HG02885 (cell line): ENCODE results near the gene ANO10.
A peak's percentile ranks its signal among the peaks of the same experiment; 100 is the strongest.

ENCODE experiments used
- ATAC-seq: cut with Tn5 transposase; IDR thresholded peaks from one replicate; pipeline ENCODE4 v1.9.1; 2021; ENCODE audit warnings: mild to moderate bottlenecking; ENCODE audit not compliant: unreplicated experiment, poor library complexity

ANO10 gene

DNA sequence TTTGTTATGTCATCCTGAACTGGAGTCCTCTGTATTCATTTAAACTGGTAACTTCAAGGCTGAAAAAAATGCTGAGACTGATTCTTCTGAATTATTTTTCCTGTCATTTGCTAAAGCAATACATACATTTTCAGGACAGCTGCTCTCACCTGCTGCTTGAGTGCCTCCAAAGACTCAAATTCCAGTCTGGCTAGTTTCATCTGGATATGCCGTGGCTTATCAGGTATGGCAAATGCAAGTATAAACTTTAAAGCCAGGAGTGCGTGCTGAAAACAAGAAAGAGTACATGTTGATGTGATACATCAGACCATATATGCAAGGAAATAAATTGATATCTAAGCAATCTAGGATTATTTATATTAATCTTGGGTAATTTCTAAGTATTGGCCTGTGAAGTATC is 189.3 kb downstream of the ANO10 start:
- no peak for ATAC-seq

DNA sequence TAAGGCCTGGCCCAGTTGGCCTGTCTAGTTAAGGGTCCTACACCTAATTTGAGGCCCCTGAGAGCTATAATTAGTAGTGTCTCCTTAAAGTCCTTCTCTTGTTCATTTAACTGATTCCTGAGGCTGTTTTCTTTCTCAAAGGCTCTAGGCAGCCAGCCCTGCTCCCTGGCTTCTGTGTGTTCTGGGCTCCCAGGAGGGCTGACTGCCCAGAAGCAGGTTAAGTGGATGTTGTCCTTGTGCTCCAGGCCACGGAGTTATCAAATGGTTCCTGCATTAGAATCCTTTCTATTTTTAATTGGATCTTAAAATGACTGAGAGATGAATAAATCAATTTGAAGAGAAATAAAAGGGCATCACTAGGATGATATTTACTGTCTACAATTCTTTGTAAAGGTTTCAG is 195.4 kb downstream of the ANO10 start:
- ATAC-seq = no peak

DNA sequence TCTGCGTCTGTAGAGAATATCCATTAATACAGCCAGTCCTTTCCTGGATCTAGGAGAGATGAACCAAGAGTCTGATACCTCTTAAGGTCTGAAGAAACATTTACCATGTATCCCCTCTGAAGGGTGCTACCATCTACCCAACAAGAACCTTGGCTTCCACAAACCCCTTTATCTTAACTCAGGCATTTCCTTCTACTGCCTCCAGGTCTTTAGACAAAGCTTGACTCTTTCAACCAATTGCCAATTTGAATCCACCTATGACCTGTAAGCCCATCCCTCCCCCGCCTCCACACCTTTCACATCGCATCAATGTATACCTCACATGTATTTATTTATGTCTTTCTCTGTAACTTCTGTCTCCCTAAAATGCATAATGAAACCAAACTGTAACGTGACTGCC is 196.0 kb downstream of the ANO10 start:
- ATAC-seq = no peak

DNA sequence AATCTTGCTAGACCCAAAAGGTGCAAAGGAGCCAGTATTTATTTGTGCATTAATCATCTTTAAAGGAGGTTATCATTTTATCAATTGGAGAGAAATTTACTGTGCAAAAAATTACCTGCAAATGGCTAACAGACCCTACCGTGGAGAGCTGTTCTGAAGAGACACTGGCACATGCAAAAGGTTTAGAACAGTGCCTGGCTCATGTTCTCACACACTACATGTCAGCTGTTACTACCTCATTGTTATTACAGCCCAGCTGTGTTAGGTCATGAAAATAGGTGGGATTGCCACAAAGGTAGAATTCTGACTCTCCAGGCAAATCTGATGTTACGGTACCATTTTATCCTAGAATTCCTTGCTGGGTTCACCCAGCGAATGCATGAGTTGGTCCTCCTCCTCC is 198.2 kb downstream of the ANO10 start:
- no peak for ATAC-seq

DNA sequence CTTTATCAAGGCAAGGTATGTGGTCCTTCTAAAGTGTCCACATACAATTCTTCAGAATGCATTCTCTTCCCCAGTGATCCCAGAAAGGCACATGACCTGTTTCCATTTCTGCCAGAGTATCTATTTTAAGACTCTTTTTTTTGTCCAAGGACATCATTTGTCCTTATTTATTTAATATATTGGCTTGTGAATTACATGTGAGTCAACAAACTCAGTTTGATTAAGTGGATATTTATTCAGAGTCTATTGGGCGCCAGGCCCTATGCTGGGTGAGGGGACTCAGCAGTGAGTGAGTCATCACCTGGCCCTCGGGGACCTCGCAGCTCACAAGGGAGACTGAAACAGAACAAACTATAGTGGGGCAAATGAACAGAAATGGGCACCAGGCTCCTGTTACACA is 198.7 kb downstream of the ANO10 start:
- ATAC-seq = no peak

DNA sequence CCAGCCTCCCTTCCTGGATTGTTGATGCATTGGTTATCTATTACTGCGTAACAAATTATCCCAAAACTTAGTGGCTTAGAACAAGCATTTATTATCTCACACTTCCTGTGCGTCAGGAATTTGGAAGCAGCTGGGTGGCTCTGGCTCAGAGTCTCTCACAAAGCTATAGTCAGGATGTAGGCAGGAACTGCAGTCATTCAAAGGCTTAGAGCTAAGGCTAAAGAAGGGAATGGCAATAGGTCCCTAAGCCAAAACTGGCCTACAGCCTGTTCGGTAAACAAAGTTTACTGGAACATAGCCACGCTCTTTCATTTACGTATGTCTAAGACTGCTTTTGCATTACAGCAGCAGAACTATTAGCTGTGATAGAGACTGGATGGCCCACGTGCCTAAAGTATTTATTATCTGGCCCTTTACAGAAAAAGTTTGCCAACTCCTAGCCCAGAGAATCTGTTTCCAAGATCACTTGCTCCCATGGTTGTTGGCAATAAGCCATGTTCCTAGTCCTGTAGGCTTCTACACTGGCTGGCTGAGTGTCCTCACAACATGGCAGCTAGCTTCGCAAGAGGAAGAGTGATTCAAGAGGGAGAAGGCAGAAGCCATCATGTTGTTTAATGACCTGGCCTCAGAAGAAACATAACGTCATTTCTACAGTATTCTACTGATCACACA is 203.1 kb downstream of the ANO10 start:
- ATAC-seq = no peak

DNA sequence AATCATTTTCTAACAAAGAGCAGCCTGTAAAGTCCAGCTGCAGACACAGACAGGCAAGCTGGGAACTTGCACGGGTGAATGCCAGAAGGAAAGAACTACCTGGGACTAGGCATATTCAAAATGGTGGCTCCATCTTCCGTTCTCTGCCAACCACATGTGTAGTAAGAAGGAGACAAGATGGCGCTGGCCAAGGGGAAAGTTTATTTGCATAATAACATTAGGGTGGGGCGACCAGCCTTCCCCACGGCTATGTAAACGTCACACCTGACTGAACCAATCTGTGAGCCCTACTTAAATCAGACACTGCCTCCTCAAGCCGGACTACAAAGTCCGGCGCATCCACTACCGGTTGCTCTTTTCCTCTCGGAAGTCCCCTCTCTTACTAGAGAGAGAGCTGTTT is 204.7 kb downstream of the ANO10 start:
- no peak for ATAC-seq

DNA sequence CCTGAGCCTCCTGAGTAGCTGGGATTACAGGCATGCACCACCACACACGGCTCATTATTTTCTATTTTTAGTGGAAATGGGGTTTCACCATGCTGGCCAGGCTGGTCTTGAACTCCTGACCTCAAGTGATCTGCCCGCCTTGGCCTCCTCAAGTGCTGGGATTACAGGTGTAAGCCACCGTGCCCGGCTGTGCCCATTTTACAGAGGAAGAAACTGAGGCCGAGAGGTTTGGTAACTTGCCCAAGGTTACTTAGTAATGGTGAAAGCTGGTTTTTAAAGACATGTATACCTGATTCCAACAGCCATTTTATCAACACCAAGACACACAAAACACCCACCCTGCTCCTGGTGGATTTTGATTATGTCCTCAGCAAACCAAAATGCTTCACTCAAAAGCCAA is 206.7 kb downstream of the ANO10 start:
- no peak for ATAC-seq

DNA sequence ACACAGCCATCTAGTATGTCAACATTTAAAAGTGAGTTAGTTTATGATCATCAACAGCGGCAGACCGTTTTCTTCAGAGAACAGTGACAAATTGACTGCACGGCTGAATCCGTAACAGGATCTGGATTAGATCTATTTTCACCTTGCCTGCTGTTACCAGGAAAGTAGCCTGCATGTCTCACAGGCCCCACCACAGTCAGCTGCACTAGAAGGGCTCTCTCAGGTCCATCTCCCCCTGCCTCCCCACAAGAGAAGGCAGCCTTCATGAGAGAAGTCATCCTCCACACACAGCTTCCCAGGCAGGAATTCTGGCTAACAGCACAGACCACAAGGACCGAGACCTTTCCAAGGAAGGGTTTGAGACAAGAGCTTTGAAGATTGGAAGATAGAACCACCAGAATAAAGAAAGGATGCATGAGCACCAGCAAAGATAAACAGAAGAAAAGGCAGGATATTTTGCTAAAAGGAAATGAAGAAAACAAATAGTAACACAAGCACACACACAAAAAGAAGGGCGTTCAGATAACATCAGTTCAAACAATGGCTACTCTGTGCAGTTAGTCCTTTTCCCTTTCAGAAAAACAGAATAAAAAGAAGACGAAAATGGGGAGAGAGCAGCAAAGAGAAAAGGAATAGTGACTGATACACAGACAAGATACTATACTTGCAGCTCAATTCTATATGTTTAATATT is 208.0 kb downstream of the ANO10 start:
- ATAC-seq = no peak

DNA sequence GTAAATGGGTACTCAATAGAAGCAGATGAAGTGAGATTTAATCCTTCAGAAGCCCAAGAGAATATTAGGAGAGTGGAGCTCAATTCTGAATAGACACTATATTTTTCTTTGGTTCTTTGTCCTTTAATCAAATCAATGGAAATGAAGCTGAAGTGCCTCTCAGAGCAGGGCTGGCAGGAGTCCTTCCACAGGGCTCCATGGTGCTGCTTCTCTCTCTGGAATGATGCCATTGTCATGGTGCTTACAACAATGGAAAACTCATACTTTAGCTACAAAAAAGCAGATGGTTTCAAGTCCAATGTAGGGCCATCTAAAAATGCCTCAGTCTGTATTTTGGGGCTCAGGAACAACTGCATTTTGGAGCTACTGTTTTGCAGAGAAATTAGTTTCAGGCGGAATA is 210.4 kb downstream of the ANO10 start:
- no peak for ATAC-seq

DNA sequence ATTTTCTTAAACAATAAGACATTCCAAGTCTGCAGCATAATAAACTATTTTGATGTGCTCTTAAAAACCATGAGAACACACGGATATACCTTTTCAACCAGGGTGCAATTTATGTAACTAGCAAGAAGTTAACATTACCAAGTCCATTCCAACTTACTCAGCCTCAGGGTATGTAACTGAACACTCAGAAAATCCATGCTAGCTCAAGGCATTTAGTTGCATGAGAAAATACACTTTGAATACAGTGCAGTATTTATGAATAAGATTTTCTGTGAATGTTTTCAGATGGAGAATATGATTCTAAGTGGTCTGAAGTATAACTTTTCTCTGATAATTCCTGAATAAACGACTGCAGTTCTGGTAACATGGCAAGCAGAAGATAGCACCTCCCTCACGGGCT is 211.2 kb downstream of the ANO10 start:
- no peak for ATAC-seq

DNA sequence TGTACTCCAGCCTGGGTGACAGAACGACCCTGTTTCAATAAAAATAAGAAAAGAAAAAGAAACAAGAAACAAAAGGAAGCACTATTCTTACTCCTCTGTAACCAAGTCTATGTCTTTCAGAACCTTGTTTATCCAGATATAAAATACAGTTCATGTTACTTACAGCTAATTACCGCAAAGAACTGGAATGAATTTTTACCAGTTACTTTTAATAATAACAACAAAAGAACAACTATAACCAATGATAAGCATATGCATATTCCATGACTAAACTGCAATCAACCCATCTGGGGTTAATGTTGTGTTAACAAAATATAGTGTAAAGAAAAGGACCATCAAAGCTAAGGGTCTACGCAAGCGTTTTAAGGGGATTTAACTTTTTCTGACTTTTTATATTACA is 212.3 kb downstream of the ANO10 start:
- ATAC-seq = no peak

DNA sequence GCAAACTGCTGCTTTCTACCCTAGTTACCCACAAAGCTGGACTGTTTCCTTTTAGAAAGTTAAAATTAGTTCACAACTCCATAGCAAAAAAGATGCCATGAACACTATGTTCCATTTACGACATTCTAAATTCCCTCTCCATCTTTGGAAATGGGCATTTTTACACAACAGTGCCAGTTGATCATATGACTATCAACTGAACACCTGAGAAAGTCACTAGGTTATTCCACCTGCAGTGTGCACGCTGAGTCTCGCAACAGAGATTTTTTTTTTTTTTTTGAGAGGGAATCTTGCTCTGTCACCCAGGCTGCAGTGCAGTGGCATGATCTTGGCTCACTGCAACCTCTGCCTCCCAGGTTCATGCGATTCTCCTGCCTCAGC is 215.2 kb downstream of the ANO10 start:
- ATAC-seq = no peak

DNA sequence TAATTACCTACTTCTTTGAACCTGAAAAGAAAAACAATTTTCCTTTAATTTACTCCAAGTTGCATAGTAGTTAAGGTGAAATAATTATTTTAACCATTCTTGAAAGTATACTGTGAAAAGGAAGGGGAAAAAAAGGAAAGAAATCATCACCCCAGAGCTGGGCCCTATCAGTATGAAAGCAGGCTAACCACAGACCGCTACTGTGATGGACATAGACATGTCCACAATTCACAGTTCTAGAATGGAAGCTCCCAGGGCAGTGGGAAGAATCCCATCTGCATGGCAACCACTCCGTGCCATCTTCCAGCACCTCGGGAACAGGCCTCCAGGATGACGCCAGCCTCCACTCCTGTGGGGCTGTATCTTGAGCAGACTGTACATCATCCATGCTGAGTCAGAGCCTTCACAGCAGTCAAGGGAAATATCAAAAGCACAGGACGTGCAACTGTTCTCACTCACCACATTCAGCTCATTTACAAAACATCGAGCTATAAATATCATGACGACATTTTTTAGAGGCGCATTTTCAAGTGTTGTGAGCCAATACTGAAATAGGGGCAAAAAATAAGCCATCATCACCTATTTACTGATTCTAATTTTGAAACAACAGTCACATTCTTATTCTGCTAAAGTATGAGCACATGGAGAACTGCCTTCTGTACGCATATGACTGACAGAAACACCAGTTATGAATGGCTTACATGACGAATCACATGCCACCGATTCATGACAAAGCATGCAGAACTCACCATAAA is 215.7 kb downstream of the ANO10 start:
- ATAC-seq = peak; percentile 51

DNA sequence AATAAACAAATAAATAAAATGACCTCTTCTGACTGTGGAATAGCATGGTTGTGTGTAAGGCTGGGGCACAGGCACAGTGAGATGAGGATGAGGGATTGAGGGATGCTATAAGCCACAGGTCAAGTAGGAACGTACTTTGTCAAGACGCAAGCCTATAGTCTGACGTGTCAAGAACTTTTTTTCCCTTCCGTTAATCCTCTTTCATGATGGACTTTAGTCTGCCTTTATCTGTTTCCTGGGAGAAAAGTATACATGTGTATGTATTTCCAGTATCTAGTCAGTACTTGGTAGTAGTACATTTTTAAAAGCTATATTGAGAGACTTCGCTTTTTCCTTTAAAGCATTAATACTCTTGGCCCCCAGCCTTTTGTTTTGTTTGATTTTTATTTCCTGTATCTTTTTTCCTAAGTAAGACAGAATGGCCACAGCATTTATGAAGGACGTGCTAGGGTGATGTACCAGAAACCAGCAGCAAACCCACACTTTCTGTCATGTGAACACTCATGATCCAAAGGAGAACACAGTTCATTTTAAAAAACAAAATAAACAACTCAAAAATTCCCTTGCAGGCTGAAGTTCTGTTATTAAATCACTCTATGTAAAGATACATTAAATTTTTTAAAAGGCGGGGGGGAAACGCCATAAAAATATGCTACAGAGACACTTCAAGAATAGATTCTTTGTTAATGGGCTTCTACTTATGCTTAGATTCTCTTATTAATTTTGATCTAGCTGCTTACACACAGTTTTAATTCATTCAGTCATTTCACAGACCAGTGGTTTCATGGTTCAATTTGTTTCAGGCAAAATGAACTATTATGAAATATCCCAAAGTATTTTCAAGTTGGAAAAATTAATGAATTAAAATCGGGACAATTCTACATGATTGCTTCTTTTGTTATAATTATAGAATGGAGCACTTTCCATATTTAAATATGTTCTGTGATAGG is 220.8 kb downstream of the ANO10 start:
- no peak for ATAC-seq

DNA sequence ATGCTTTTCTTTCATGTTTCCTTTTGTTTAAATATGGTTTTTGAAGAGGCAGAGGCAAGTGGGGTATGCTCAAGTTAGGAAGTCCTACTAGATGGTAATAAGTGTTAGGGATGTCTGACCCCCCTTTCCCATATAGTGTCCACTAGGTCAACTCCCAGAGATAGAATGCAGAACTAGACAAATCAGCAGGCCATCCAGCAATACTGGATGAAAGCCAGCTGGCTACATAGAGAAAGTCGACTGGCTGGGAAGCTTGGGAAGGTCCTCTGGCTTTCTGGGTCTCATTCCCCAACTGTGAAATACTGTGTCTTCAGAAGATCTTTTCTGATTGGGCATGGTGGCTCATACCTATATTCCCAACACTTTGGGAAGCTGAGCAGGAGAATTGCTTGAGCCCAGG is 221.6 kb downstream of the ANO10 start:
- no peak for ATAC-seq

DNA sequence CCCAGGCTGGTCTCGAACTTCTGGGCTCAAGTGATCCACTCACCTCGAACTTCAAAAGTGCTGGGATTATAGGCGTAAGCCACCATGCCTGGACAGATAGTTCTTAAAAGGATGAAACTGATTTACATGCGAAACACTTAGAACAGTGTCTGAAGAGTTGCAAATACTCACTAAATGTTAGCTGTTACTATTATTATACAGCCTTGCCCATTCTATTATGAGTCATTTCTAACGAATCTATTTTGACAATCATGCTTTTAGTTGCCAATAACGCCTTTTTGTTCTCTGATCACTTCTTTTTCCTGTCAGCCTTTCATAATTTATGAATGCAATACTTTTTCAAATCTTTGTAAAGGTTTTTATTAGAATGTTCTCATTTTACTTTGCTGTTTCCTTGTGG is 222.8 kb downstream of the ANO10 start:
- ATAC-seq = peak; percentile 48

DNA sequence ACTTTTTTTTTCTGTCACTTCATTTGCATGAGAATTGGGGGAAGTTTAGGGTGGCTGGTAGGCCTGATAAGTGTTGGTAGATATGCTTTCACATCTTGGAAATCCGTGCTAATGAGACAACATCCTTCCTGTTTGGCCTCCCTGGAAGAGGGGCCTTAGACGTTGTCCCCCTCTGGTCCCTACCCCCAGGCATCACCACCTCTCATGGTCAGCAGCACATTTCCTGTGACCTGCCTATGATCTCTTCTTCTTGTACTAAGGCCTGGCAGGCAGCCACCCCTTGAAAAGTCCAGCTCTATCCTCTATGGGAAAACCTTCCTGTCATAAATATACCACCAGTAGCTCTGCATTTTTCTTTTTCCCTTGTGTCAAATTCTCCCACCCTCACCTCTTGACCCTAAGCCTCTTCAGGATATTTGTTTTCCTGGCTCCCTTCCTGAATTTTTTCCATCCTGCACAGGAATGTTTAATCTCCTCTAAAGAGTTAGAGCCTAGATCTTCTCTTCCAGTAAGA is 227.7 kb downstream of the ANO10 start:
- no peak for ATAC-seq

DNA sequence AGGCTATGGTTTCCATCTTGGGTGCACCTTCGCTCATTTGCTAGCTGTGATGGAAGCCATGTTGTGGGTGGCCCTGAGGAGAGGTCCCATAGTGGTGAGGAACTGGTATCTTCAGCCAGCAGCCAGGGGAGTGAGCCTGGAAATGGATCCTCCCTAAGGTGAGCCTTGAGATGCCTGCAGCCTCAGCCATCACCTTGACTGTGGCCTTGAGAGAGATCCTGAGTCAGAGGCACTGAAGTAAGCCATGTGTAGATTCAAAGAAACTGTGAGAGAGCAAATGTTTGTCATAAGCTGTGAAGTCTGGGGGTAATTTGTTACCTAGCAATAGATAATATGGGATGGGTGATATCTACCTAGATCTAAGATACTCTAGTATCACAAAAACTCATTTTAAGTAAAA is 230.2 kb downstream of the ANO10 start:
- ATAC-seq = no peak

DNA sequence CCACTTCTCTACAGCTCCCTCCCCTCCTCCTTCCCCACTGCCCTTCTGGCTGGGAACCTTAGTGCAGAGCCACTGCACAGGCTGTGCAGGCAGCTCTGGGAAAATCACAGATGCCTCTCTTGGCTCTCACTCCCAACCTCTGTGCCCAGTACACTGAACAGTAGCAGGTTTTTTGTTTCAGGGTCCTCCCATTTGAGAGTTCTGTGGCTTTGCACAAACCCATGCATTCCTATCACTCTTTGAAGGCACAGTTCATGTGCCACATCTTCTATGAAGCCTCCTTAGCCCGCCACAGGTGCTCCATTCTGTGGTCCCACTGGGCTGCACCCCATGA is 231.6 kb downstream of the ANO10 start:
- ATAC-seq = no peak
